NCI-H1417 (cell line): ENCODE results near the gene ALDH7A1.

ENCODE experiments used
- DNase-seq, 3 experiments: peaks; one replicate each; lab custom pipeline; 2025; lab: John Stamatoyannopoulos, UW

Gene ALDH7A1

DNA sequence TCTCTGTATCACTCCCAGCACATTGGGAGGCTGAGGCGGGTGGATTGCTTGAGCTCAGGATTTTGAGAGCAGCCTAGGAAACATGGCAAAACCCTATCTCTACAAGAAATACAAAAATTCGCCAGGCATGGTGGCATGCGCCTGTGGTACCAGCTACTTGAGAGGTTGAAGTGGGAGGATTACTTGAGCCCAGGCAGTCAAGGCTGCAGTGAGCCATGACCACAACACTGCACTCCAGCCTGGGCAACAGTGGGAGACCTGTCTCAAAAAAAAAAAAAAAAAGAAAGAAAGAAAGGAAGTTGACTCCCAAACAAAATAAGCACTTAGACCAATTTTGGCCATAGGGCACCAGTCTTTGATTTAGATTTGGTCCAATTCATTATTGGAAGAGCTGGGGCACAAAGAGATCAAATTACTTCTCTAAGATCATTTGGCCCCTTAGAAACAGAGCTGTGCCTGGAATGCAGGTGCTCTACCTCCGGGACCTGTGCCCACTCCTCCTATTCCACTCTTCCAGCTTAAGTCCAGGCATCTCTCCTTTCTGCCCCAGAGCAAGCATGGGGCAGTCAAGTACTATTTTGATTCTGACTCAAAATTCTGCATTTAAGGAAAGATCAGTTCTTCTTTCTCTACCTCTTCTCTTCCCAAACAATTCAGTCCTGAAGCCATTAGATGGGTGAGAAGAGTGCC lies 59.0 kb downstream of the ALDH7A1 start:
- DNase-seq = peak in 1 of 3 experiments; percentile 6

DNA sequence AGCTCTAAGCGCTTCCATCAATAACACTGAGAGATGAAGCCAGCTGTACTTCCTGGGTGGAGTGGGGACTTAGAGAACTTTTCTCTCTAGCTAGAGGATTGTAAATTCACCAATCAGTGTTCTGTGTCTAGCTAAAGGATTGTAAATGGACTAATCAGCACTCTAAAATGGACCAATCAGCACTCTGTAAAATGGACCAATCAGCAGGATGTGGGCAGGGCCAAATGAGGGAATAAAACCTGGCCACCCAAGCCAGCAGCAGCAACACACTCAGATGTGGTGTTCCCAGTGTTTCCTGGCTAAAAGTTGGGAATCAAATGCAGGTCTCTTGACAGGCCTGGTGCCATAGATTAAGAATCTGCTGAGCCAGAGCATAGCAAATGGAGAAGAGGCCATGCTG lies 60.5 kb downstream of the ALDH7A1 start:
- DNase-seq = no peak

DNA sequence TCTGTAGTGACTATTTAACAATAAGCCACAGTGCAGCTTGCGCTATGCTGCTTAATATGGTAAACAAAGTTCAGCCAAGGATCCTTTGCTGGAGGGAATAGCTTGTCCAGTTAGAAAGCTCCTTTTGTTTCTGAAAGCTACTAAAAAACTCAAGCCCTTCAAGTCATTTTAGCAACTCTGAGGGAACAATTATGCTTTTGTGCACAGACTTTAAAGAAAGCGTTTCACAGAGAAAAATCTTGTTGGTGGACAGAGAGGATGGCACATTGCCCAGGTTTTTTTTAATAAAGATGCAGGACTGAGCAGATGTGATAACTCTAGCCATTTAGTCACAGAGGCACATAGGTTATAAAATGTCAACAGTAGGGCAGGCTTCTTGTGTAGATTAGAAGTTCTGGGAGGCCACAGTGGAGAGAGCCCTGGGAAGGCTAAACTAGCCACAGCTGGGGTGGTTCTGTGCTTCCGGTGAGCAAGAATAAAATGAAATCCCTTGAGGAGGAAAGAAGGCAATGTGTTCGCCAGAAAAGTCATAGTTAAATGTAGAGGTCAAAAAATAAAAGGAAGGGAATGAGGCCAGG lies 63.4 kb downstream of the ALDH7A1 start:
- DNase-seq = no peak

DNA sequence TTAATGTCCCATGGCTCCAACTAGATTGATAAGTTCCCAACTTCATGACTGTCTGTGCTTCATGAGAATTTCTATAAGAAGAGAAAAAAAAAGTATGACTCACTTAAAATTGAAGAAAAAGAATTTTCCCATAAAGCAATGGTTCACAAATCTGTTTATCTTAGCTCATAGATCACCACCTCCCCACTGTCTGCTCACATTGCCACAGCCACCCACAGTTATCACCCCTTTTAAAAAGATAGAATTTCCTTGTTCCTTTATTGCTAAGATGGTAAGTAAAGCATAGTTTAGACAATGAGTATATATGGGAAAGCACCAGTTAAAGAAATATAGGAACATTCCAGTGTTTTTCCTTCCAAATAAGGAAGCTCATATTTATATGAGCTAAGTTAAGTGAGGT lies 67.1 kb downstream of the ALDH7A1 start:
- no peak for DNase-seq

DNA sequence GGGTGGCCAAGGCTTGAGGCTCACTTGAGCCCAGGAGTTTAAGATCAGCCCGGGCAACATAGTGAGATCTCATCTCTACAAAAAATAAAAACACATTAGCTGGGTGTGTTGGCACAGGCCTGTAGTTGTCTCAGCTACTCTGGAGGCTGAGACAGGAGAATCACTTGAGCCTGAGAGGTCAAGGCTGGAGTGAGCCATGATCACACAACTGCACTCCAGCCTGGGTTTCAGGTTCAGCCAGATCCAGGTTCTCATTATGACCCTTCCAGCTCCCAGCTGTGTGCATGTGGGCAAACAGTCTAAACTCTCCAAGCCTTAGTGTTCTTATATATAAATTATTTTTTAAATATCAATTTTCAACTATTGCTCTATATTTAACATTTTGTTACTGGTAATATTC lies 67.9 kb downstream of the ALDH7A1 start:
- DNase-seq = no peak

DNA sequence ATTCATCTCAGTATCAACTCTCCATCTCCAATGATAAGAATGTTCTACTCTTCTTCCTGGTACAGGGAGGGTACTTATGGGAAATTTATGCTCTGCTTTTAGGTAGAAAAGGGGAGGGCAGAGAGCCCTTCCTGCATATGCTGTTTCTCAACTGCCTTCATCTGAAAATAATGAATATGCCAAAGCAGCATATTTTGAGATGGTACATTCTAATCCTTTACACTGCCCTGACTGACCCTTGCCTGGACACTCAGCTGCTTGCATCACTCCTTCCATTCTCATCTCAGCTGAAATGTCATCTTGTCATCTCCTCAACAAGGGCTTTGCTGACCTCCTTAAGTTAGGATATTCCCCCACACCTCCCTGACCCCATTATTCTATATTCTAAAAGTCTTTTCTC lies 68.5 kb downstream of the ALDH7A1 start:
- DNase-seq = no peak

DNA sequence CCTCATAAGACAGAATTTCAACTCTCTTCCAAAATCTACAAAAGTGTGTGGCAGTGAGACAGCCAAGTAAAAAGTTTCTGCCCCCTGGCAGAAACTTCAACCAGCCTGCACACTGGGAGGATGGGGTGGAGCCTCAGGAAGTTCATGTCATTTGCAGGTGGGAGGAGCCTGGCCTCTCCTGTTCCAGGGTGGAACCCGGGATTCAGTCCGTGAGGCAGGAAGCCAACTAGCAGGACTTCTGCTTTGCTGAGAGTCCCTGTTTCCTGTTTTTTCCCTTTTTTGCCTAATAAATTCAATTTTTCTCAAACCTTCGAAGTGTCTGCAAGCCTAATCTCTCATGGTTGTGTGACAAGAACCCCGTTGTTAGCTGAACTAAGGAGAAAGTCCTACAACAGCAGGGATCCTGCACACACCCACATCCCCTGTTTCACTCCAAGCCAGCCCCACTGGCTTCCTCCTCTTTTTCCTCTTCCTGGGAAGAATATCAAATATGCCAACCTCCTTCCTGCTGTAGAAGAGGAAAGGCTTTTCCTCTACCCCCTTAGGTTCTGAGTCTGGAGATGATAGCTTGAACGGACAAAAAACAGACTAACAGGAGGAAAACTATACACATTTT lies 69.3 kb downstream of the ALDH7A1 start:
- DNase-seq = no peak

DNA sequence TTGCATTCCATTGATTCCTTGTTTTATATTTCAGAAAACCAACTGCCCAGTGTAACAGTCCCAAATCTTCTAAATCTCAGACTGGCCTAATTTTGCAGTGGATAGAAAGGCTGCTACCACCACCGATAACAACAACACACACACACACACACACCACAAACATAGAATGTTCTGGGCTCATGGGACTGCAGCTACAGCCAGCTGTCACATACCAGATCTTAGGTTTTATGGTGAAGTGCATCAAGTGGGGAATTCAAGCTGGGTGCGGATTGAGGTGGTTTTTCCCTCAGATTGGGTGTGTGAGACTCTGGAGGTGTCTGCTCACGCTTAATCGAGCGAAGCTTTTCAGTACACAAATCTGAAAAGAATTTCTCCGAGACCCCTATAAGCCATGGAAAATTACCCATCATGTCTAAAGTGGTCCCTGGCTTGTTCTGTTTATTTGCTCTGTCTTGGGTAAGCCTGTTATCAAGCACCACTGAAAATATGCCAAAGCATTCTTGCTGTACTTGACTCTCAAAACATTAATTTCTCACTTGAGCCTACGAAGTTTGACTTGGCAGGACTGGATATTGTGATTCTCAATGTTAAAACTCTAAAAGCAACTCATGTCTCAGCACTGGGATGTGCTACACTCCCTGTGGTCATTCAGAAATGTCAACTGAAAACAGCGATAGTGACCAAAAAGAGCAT lies 71.1 kb downstream of the ALDH7A1 start:
- peak in 1 of 3 experiments; percentile 40 for DNase-seq

DNA sequence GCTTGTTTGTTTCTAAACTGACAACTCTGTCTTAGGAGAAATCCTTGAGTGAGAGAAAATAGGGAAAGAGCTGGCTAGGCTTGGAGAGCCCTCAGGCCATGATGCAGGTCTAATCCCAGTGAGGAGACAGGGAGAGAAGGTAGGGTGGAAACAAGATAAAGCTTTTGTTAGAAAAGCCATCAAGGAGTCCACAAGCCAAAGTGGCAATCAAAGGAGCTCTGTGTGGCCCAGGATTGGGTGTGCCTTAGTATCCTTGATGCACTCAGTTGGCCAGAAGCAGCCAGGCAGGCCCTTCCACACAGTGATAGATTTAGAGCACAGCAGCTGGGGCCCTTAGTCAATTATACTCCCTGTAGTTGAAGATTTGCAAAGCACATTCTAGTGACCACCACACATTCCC lies 73.9 kb downstream of the ALDH7A1 start:
- no peak for DNase-seq

DNA sequence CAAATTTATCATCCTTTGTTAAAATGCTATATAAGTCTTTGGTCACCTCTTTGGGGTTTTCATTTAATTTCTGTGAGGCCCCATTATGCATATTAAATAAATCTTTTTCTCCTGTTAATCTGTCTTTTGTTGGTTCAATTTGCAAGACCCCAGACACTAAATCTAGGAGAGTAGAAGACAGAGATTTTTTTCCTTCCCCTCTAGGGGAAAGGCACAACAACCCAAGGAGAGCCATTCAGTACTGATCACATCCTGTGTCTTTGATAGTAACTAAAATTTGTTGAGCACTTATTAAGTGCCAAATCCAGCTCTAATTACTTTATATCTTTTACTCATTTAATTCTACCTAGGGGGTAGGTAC lies 74.4 kb downstream of the ALDH7A1 start:
- no peak for DNase-seq

DNA sequence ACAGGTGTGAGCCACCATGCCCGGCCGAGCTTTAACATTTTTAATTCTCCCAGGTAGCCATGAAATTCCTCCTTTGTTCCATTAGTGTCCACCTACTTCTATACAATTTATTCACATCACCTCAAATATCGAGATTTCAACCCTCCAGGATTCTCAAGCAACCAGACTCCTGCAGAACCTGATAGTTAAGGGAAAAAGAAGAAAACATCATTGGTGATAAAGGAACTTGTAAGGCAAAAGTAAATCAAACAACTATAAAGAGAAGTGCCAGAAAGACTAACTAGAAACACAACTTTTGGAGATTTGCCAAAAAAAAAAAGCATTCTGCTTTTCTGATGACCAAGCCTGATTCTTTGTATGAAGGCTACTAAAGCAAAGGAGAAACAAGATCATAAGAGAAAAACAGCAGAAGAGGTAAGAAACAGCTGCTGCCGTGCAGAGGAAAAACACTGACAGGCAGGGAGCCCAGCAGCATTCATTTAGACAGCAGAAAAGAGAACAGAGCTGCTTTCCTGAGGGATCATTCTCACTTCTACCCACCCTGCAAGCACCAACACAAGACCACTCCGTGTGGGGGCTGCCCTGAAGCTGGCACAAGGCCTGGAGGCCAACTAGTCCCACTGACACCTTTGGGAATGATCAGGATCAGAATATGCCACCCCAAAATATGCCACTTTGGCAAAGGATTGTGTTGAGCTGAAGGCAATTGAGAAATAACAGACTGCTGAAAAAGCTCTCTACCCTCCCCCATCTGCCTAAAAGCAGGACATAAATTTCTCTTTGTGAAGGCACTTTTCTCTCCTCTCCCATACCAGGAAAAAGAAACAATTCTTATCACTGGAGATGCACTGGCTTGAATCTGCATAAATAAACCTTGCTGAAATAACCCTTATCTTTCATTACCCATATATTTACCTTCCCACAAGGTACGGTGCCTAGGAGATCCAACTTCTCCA lies 75.1 kb downstream of the ALDH7A1 start:
- DNase-seq = peak in 1 of 3 experiments; percentile 20

DNA sequence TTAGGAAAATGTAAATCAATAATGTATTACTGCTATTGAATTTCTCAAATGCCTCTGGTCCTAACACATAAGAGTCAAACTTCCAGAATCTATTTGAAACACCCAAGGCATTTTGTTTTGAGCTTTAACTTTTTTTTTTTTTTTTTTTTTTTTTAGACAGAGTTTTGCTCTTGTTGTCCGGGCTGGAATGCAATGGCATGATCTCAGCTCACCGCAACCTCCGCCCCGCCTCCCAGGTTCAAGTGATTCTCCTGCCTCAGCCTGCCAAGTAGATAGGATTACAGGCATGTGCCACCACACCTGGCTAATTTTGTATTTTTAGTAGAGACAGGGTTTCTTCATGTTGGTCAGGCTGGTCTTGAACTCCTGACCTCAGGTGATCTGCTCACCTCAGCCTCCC lies 75.8 kb downstream of the ALDH7A1 start:
- peak in 1 of 3 experiments; percentile 15 for DNase-seq

DNA sequence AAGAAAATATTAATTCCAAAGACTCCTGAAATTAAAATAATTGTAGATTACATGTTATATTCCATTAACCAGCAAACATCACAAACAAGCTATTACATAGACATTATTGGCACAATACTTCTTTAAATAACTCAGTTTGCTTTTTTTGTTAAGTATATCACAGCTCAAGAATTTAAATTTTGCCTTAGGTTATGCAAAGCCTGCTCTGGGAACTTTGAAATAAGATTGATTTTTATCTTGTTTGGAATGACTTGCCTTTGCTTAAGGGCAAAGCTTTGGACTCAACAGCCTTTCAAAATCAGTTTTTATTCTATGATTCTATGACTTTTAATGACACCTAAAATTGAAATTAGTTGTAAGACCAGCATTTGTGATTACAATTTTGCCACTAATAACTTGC lies 78.2 kb downstream of the ALDH7A1 start:
- no peak for DNase-seq

DNA sequence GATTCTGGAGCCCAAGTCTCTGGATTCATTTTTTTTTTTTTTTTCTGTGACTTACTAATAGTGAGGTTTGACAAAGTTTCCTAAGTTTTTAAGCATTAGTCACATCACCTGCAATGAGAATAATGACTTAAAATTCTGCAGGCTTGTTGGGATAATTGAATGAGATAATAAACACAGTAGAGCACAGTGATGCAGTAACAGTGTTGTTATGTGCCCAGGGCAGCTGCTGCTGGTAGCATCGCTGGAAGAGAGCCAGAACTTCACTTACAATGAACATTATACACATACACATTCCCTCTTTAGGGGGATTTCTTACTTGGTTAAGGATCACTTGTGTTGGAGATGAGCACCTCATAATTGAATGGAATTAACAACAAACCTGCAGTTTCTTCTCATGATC lies 78.9 kb downstream of the ALDH7A1 start:
- peak; percentile 9 to 88 (median 77) for DNase-seq

DNA sequence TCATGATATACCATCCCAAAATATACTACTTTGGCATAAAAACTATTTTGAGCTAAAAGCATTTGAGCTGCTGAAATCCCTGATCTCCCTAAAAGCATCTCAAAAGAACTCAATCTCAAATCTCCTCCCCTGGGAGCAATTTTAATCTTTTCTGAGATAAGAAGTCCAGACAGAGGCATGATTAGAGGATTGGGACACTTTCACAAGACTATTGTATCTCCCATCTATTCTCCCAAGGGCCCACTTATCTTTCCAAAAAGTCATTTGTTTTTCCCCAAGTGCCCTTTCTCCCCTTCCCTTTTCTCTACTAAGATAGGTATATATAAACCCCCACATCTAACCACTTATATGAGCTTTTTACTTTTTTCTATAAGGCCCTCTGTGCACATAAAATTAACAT lies 79.7 kb downstream of the ALDH7A1 start:
- peak in 1 of 3 experiments; percentile 47 for DNase-seq

DNA sequence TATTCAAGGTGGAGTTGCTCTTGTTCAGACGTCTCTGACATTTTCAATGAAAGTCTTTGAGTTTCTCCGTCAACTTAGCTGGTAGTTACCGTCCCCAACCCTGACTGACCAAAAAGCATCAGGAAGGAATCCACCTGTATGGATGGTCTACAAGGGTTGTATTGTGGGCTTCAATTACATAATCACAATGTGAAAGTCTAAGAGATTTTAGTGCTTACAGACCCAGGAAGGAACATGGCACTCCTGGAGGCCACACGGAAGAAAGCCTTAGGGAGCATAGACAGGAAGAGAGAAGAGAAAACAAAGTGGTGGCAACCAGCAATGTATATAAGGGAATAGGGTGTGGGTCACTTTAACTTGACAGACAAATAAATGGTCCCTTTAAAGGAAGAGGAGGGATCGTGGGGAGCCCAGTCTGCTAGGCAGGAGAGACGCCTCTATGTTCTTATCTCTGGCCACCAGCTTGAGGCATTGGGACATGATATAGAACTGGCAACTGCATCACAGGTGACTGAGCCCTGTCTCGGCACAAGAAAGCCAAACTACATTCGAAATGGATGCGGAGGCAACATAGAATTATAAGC lies 80.4 kb downstream of the ALDH7A1 start:
- no peak for DNase-seq

DNA sequence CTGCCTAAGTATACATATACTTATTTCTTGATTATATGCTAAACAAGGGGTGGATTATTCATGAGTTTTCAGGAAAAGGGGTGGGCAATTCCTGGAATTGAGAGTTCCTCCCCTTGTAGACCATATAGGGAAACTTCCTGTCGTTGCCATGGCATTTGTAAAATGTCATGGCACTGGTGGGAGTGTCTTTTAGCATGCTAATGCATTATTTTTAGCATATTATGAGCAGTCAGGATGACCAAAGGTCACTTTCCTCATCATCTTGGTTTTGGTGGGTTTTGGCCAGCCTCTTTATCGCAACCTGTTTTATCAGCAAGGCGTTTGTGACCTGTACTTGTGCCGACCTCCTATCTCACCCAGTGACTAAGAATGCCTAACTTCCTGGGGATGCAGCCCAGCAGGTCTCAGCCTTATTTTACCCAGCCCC lies 80.9 kb downstream of the ALDH7A1 start:
- DNase-seq = no peak

DNA sequence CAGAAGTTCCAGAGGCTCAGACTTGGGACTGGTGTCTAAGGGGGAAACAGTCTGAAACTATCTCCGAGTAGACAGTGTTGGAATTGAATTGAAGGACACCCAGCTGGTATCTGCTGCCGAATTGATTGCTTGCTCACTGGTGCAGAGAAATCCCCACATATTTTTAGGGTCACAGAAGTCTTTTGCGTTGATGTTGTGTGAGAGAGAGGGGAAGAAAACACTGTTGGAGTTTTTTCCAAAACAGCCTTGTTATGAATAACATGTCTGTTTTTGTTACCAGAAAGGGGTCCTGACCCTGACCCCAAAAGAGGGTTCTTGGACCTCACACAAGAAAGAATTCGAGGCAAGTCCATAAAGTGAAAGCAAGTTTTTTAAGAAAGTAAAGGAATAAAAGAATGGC lies 81.3 kb downstream of the ALDH7A1 start:
- no peak for DNase-seq

DNA sequence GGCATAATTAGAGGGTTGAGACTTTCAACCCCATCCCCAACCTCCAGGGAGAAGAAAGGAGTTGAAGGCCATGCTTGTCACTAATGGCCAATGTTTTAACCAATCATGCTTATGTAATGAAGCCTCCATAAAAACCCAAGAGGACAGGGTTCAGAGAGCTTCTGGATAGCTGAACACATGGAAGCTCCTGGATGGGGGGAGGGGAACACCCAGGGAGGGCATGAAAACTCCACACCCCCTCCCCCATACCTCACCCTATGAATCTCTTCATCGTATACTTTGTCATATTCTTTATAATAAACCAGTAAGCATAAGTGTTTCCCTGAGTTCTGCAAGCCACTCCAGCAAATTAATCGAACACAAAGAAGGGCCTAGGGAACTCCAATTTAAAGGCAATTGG lies 81.7 kb downstream of the ALDH7A1 start:
- DNase-seq = no peak

DNA sequence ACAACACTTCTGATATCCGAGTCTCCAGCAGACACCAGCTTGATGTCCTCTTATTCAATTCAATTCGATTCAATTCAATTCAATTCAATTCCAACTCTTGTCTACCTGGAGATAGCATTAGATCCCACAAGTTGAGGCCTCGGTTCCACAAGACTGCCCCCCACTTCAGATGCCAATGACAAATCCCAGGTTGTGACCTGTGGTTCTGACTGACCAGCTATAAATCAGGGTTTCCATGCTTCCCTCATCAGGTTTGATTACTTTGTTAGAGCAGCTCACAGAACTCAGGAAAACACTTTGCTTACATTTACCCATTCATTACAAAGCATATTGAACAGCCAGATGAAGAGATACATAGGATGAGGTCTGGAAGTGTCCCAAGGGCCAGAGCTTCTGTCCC lies 82.6 kb downstream of the ALDH7A1 start:
- DNase-seq = no peak

DNA sequence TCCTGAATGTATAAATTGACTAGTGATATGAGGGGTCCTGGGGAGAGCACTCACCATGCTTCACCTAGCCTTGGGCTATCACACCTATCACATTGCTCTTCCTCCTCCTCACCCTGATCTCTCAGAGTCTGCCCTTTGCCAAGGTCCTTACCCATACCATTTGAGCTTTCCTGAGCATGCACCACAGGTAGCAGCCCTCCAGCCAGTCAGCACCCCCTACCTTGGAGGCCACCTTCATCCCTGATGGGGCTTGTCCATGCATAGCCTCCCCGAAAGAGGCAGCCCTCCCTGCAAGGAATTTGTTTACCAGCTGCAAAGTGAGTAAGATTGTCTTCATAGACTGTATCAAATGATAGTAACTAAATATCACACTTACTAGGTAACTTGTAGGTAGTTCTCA lies 83.1 kb downstream of the ALDH7A1 start:
- no peak for DNase-seq

DNA sequence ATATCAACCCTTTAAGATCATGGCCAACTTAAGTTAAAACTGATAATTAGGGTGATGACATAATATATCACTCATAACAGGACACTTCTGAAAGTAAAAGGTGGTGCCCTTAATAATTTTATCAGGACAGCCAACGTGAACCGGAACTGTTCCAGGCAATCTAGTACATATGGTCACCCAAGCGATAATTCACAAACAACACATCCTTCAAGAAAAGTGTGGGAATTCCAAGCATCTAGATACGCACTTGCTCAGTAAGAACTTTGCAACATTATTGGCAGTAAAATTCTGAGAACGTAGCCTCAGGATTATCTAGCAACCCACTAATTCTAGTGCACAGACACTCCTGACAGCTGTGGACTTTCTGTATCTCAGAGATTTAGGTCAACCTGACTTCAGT lies 85.7 kb downstream of the ALDH7A1 start:
- no peak for DNase-seq
